GM18519 (cell line): ENCODE results near the gene ABHD15.

ENCODE experiments used
- ATAC-seq: cut with Tn5 transposase; IDR thresholded peaks from one replicate; pipeline ENCODE4 v1.9.1; 2021; ENCODE audit warnings: mild to moderate bottlenecking, moderate library complexity; ENCODE audit not compliant: unreplicated experiment, low FRiP score

ABHD15 gene

GRCh38 chr17:29583324-29584248, 16.7 kb upstream of the ABHD15 start:
- ATAC-seq, result no peak

- ATAC-seq, result no peak
Measured at GRCh38 chr17:29582772-29583171, 15.9 kb upstream of the ABHD15 start.

GRCh38 chr17:29582254-29582765, 15.5 kb upstream of the ABHD15 start:
- ATAC-seq, result no peak

GRCh38 chr17:29581583-29582253, 14.9 kb upstream of the ABHD15 start:
- no peak for ATAC-seq

- ATAC-seq, result peak; percentile 63
Measured at GRCh38 chr17:29579866-29580771, 13.3 kb upstream of the ABHD15 start.

GRCh38 chr17:29578626-29579485, 12.0 kb upstream of the ABHD15 start:
- no peak for ATAC-seq

- ATAC-seq, result no peak
Measured at GRCh38 chr17:29577385-29578211, 10.8 kb upstream of the ABHD15 start.

GRCh38 chr17:29577001-29577370, 10.1 kb upstream of the ABHD15 start:
- no peak for ATAC-seq

- no peak for ATAC-seq
Measured at GRCh38 chr17:29576214-29577000, 9.6 kb upstream of the ABHD15 start.

GRCh38 chr17:29575511-29576213, 8.8 kb upstream of the ABHD15 start:
- ATAC-seq, result no peak

GRCh38 chr17:29574732-29575510, 8.1 kb upstream of the ABHD15 start:
- no peak for ATAC-seq

- no peak for ATAC-seq
Measured at GRCh38 chr17:29573871-29574731, 7.3 kb upstream of the ABHD15 start.

GRCh38 chr17:29573558-29573869, 6.7 kb upstream of the ABHD15 start:
- no peak for ATAC-seq

- no peak for ATAC-seq
Measured at GRCh38 chr17:29572691-29573557, 6.1 kb upstream of the ABHD15 start.
